H1 (cell line): ENCODE data around the gene IQUB. TPM values are rescaled to one million over a fixed set of nuclear protein-coding genes. Genes with fewer than 3 reads are reported as not detected.

Experiments
- ASH2L ChIP-seq: fragments of 200-600, 300-600 bp; sonication (generic); IDR thresholded peaks from one replicate; pipeline ENCODE4 v1.7.1; 2017; ENCODE audit warnings: low read length
- ATF3 ChIP-seq: IDR thresholded peaks from 2 replicates; pipeline ENCODE4 v1.6.1; 2011; ENCODE audit warnings: low read depth, mild to moderate bottlenecking, low read length; ENCODE audit not compliant: insufficient read depth
- CHD7 ChIP-seq: fragments of 300-600 bp; sonication (generic); IDR thresholded peaks from 2 replicates; pipeline ENCODE4 v1.7.1; 2012; ENCODE audit warnings: low read length, moderate library complexity, mild to moderate bottlenecking, inconsistent platforms; ENCODE audit not compliant: insufficient replicate concordance
- E2F6 ChIP-seq: IDR thresholded peaks from 2 replicates; pipeline ENCODE4 v1.6.1; 2012; ENCODE audit warnings: inconsistent platforms
- KDM1A ChIP-seq: fragments of 200-600, 300-600 bp; sonication (generic); IDR thresholded peaks from 2 replicates; pipeline ENCODE4 v1.7.1; 2016; ENCODE audit warnings: mild to moderate bottlenecking, low read length, borderline replicate concordance
- SAP30 ChIP-seq: fragments of 300-600 bp; sonication (generic); IDR thresholded peaks from 2 replicates; pipeline ENCODE4 v1.7.1; 2012; ENCODE audit warnings: low read length, moderate library complexity, mild to moderate bottlenecking, inconsistent platforms; ENCODE audit not compliant: insufficient read depth, insufficient replicate concordance
- SIN3A ChIP-seq, 2 experiments: IDR thresholded peaks in 1 of 2; conservative IDR thresholded peaks in 1 of 2; 2 replicates each; pipeline ENCODE4 v1.6.1; 2011 to 2012; ENCODE audit warnings: low read length in 2 of 2, improper control_type of control experiment in 1 of 2, low read depth in 1 of 2, mild to moderate bottlenecking in 1 of 2
- USF2 ChIP-seq: IDR thresholded peaks from 2 replicates; pipeline ENCODE4 v1.6.1; 2011; ENCODE audit warnings: low read length, improper control_type of control experiment
- polyA plus RNA-seq, 7 experiments: library from polyadenylated mRNA; depleted of rRNA in 3 of 7; stranded (reverse) in 5 of 7; unstranded in 2 of 7; fragments of >200 nt in 5 of 7; fragments of 200-250 nt in 2 of 7; gene quantifications; 1 replicate in 5 of 7; 2 replicates in 1 of 7; 4 replicates in 1 of 7; pipeline versions ENCODE4 v1.2.1 to v1.2.3, GENCODE V29; 2011 to 2013; ENCODE audit warnings: missing spikeins in 2 of 7, mixed read lengths in 2 of 7
- total RNA-seq: library from RNA; stranded (reverse); fragmentation: NEBNext Ultra II Directional; extraction: Animal tissue kit (Norgen Biotek cat#: 25700); gene quantifications from 2 replicates; pipeline ENCODE4 v1.2.1, GENCODE V29; 2021

Gene IQUB
- total and polyA plus RNA-seq, 2 of the 8 experiments (the other 6 are each of a cell fraction or from before 2014, with no cell fraction given), result 0.12 to 0.82 TPM

GRCh38 chr7:123437447-123437995, 96.9 kb downstream of the IQUB start (continued):
- no peak for TF ChIP-seq CHD7
- TF ChIP-seq SIN3A (conservative IDR thresholded peaks at IDR 0.05 in 1 of 2, IDR thresholded peaks at IDR 0.05 in 1 of 2; ENCODE audit: low read depth in 1 of 2, low read length in 2 of 2), result no peak
- TF ChIP-seq KDM1A, result no peak
- TF ChIP-seq USF2, result no peak
- TF ChIP-seq SAP30, result no peak
- TF ChIP-seq ATF3, result no peak
- TF ChIP-seq E2F6, result no peak
- TF ChIP-seq ASH2L, result no peak
